Trophoblast cell (in vitro differentiated cells and primary cell): Measurements from ENCODE around the gene HELZ2.

Experiments
- DNase-seq, 2 donors: peaks; one replicate each; pipeline ENCODE4 v3.0.0-alpha.2; 2016
- H2AFZ ChIP-seq: 2 replicates; pipeline ENCODE4 v1.6.1; 2013; ENCODE audit warnings: low read length, moderate library complexity, mild to moderate bottlenecking; ENCODE audit not compliant: insufficient read depth, poor library complexity
- H2AK5ac ChIP-seq: 2 replicates; pipeline ENCODE4 v1.6.1; 2013; ENCODE audit warnings: mild to moderate bottlenecking, low read length
- H2BK120ac ChIP-seq: 2 replicates; pipeline ENCODE4 v1.6.1; 2013; ENCODE audit warnings: low read length, mild to moderate bottlenecking, moderate library complexity; ENCODE audit not compliant: insufficient read depth, poor library complexity
- H2BK12ac ChIP-seq: 2 replicates; pipeline ENCODE4 v1.6.1; 2013; ENCODE audit warnings: mild to moderate bottlenecking, low read length, moderate library complexity
- H2BK5ac ChIP-seq: 2 replicates; pipeline ENCODE4 v1.6.1; 2013; ENCODE audit warnings: low read length, low read depth, moderate library complexity, mild to moderate bottlenecking; ENCODE audit not compliant: poor library complexity
- H3K14ac ChIP-seq: 2 replicates; pipeline ENCODE4 v1.6.1; 2013; ENCODE audit warnings: mild to moderate bottlenecking, low read length
- H3K18ac ChIP-seq: 2 replicates; pipeline ENCODE4 v1.6.1; 2013; ENCODE audit warnings: mild to moderate bottlenecking, low read length
- H3K23ac ChIP-seq: 2 replicates; pipeline ENCODE4 v1.6.1; 2013; ENCODE audit warnings: low read length
- H3K27ac ChIP-seq: 2 replicates; pipeline ENCODE4 v1.5.1; 2013; ENCODE audit warnings: low read depth, mild to moderate bottlenecking, inconsistent platforms, low read length, moderate library complexity
- H3K27me3 ChIP-seq: 2 replicates; pipeline ENCODE4 v1.6.1; 2013; ENCODE audit warnings: inconsistent platforms, mild to moderate bottlenecking, low read length, moderate library complexity; ENCODE audit not compliant: insufficient read depth
- H3K36me3 ChIP-seq, 2 experiments: 1 replicate in 1 of 2; 2 replicates in 1 of 2; pipeline ENCODE4 v1.6.1; 2013; ENCODE audit warnings: low read length in 2 of 2, mild to moderate bottlenecking in 2 of 2, moderate library complexity in 1 of 2; ENCODE audit not compliant: insufficient read depth in 2 of 2, control insufficient read depth in 1 of 2
- H3K4ac ChIP-seq: 2 replicates; pipeline ENCODE4 v1.6.1; 2013; ENCODE audit warnings: low read depth, mild to moderate bottlenecking, low read length, moderate library complexity
- H3K4me1 ChIP-seq, 2 experiments: 1 replicate in 1 of 2; 2 replicates in 1 of 2; pipeline ENCODE4 v1.6.1; 2013; ENCODE audit warnings: low read length in 2 of 2, mild to moderate bottlenecking in 2 of 2, moderate library complexity in 1 of 2; ENCODE audit not compliant: insufficient read depth in 2 of 2, control insufficient read depth in 1 of 2
- H3K4me2 ChIP-seq: 2 replicates; pipeline ENCODE4 v1.6.1; 2013; ENCODE audit warnings: inconsistent platforms, mild to moderate bottlenecking, low read length, moderate library complexity
- H3K4me3 ChIP-seq: 2 replicates; pipeline ENCODE4 v1.5.1; 2013; ENCODE audit warnings: mild to moderate bottlenecking, low read depth, low read length, inconsistent platforms
- H3K79me1 ChIP-seq: one replicate; pipeline ENCODE4 v1.6.1; 2013; ENCODE audit warnings: low read length
- H3K79me2 ChIP-seq: 2 replicates; pipeline ENCODE4 v1.6.1; 2013; ENCODE audit warnings: low read length, mild to moderate bottlenecking; ENCODE audit not compliant: control insufficient read depth, insufficient read depth, poor library complexity
- H3K9ac ChIP-seq: 2 replicates; pipeline ENCODE4 v1.6.1; 2013; ENCODE audit warnings: mild to moderate bottlenecking, low read length
- H3K9me3 ChIP-seq: 2 replicates; pipeline ENCODE4 v1.6.1; 2013; ENCODE audit warnings: low read depth, mild to moderate bottlenecking, control low read depth, inconsistent platforms, low read length; ENCODE audit not compliant: insufficient read depth
- H4K12ac ChIP-seq: 2 replicates; pipeline ENCODE4 v1.6.1; 2013; ENCODE audit warnings: low read depth, mild to moderate bottlenecking, low read length, moderate library complexity
- H4K8ac ChIP-seq: 2 replicates; pipeline ENCODE4 v1.6.1; 2013; ENCODE audit warnings: low read depth, mild to moderate bottlenecking, low read length, moderate library complexity
- H4K91ac ChIP-seq: one replicate; pipeline ENCODE4 v1.6.1; 2013; ENCODE audit warnings: low read depth, mild to moderate bottlenecking, low read length, moderate library complexity
- WGBS: extraction: QIAGEN DNeasy Blood & Tissue Kit; methylation state at CpG from one replicate; pipeline ENCODE4 v1.1.7; 2013; ENCODE audit warnings: missing lambda C conversion rate; ENCODE audit not compliant: insufficient read length, insufficient coverage; ENCODE audit errors: extremely low coverage; 5-methylcytosine and 5-hydroxymethylcytosine counted together

HELZ2 gene

GRCh38 chr20:63549019-63549418, 25.0 kb downstream of the HELZ2 start:
- Histone ChIP-seq H3K27ac (no peak overlapping the region), H3K27me3 (no peaks in the 10 kb centered on the region), H3K36me3 (no peaks in the 10 kb centered on the region), H2AFZ (no peak overlapping the region), H3K4me2 (no peak overlapping the region), H3K4me1 (peaks cover 7 to 9% of the 10 kb centered on the region in 2 experiments), H3K79me2 (no peaks in the 10 kb centered on the region), H2BK5ac (no peak overlapping the region), H3K18ac (no peak overlapping the region), H3K4ac (no peak overlapping the region), H4K12ac (no peak overlapping the region), H3K9me3 (peaks cover 2% of the 10 kb centered on the region), H4K8ac (no peak overlapping the region), H2BK120ac (no peak overlapping the region), H3K23ac (no peak overlapping the region), H3K79me1 (peaks cover 3% of the 10 kb centered on the region), H2BK12ac (no peak overlapping the region), H3K9ac (no peak overlapping the region), H3K14ac (no peak overlapping the region), H3K4me3 (no peak overlapping the region), H2AK5ac (no peak overlapping the region), H4K91ac (no peak overlapping the region)
- DNase-seq, result no peak
- WGBS, result no CpG with 5 or more reads among the region's 25 CpGs

- no peak overlapping the region for H3K23ac ChIP-seq
- no peak overlapping the region for H2BK5ac ChIP-seq
- no peaks in the 10 kb centered on the region for H3K27me3 ChIP-seq
- H3K4ac ChIP-seq, result no peak overlapping the region
- H3K27ac ChIP-seq, result no peak overlapping the region
- no peak overlapping the region for H2BK120ac ChIP-seq
- WGBS, result no CpG with 5 or more reads among the region's 11 CpGs
- H3K18ac ChIP-seq, result no peak overlapping the region
- no peaks in the 10 kb centered on the region for H3K36me3 ChIP-seq
- no peak overlapping the region for H3K4me3 ChIP-seq
- no peak overlapping the region for H4K91ac ChIP-seq
- H2BK12ac ChIP-seq, result no peak overlapping the region
- no peak overlapping the region for H3K14ac ChIP-seq
- H2AFZ ChIP-seq, result no peak overlapping the region
- peaks cover under 1% of the 10 kb centered on the region for H3K9me3 ChIP-seq
- no peaks in the 10 kb centered on the region for H3K79me1 ChIP-seq
- H3K79me2 ChIP-seq, result no peaks in the 10 kb centered on the region
- H3K4me2 ChIP-seq, result no peak overlapping the region
- no peak overlapping the region for H4K12ac ChIP-seq
- no peak for DNase-seq
- peaks cover 5 to 7% of the 10 kb centered on the region in 2 experiments for H3K4me1 ChIP-seq
- no peak overlapping the region for H3K9ac ChIP-seq
- no peak overlapping the region for H4K8ac ChIP-seq
- H2AK5ac ChIP-seq, result no peak overlapping the region
Measured at GRCh38 chr20:63548542-63548941, 25.5 kb downstream of the HELZ2 start.

- Histone ChIP-seq H3K23ac (no peak within 1 kb of the TSS), H4K8ac (no peak within 1 kb of the TSS), H2AFZ (no peak within 1 kb of the TSS)
Measured at GRCh38 chr20:63547725-63548480, 26.1 kb downstream of the HELZ2 start, which contains the start of gene SRMS. Gene SRMS, minus strand, starts transcription at chr20:63547749. Its CDS starts 286 bp downstream, at chr20:63547463.

GRCh38 chr20:63546956-63547724, 26.9 kb downstream of the HELZ2 start:
- Histone ChIP-seq H2BK12ac (no peak overlapping the region), H3K4me1 (peaks cover 0 to 3% of the 10 kb centered on the region in 2 experiments), H3K36me3 (no peaks in the 10 kb centered on the region), H3K4me2 (no peak overlapping the region), H2AFZ (no peak overlapping the region), H4K91ac (no peak overlapping the region), H3K23ac (no peak overlapping the region), H3K27me3 (no peaks in the 10 kb centered on the region), H3K14ac (no peak overlapping the region), H3K9ac (no peak overlapping the region), H3K4me3 (no peak overlapping the region), H2BK120ac (no peak overlapping the region), H3K4ac (no peak overlapping the region), H3K27ac (no peak overlapping the region), H4K8ac (no peak overlapping the region), H3K9me3 (no peaks in the 10 kb centered on the region), H3K79me1 (no peaks in the 10 kb centered on the region), H3K18ac (no peak overlapping the region), H4K12ac (no peak overlapping the region), H3K79me2 (no peaks in the 10 kb centered on the region), H2BK5ac (no peak overlapping the region), H2AK5ac (no peak overlapping the region)
- no peak for DNase-seq
- WGBS, result no CpG with 5 or more reads among the region's 58 CpGs

More at GRCh38 chr20:63547725-63548480, 26.1 kb downstream of the HELZ2 start, which contains the start of gene SRMS:
- Histone ChIP-seq H2BK120ac (no peak within 1 kb of the TSS), H3K27me3 (no peaks in the 10 kb centered on the region), H3K27ac (no peak within 1 kb of the TSS), H3K79me1 (no peaks in the 10 kb centered on the region), H3K9me3 (no peaks in the 10 kb centered on the region), H3K4ac (no peak within 1 kb of the TSS), H4K12ac (no peak within 1 kb of the TSS), H3K4me3 (no peak within 1 kb of the TSS), H2AK5ac (no peak within 1 kb of the TSS), H3K4me1 (peaks cover 2 to 6% of the 10 kb centered on the region in 2 experiments), H3K4me2 (no peak within 1 kb of the TSS), H2BK12ac (no peak within 1 kb of the TSS), H2BK5ac (no peak within 1 kb of the TSS), H3K18ac (no peak within 1 kb of the TSS), H3K79me2 (no peaks in the 10 kb centered on the region), H4K91ac (no peak within 1 kb of the TSS), H3K14ac (no peak within 1 kb of the TSS), H3K9ac (no peak within 1 kb of the TSS), H3K36me3 (no peaks in the 10 kb centered on the region)
- DNase-seq, result no peak
- WGBS, result no CpG with 5 or more reads among the region's 35 CpGs
